Activated CD4-positive, alpha-beta memory T cell treated with anti-CD3 and anti-CD28 coated beads, Interleukin-2, amount 10 ng/mL, durations not matched to agents 7 days and 5 days (primary cell): ENCODE measurements around the gene HDAC7. TPM values are rescaled to one million over a fixed set of nuclear protein-coding genes. Genes with fewer than 3 reads are reported as not detected.

Experiments
- CTCF ChIA-PET: fragments of 350-600 bp; sonication (Branson Sonifier 250); formaldehyde crosslinking; loops from one replicate; lab custom pipeline; 2021; ENCODE audit warnings: antibody characterized with exemption, inconsistent platforms; lab: Charles Lee
- POLR2A ChIA-PET: fragments of 350-600 bp; sonication (Branson Sonifier 250); formaldehyde crosslinking; loops from one replicate; lab custom pipeline; 2021; ENCODE audit warnings: antibody characterized with exemption; lab: Charles Lee
- DNase-seq: peaks from one replicate; pipeline ENCODE4 v3.0.0-alpha.2; 2020
- H3K27ac Mint-ChIP-seq: one replicate; pipeline ENCODE4 v1.8.0; 2021; ENCODE audit warnings: mild to moderate bottlenecking, mixed read lengths
- H3K27me3 Mint-ChIP-seq: one replicate; pipeline ENCODE4 v1.8.0; 2021; ENCODE audit warnings: mixed read lengths
- H3K36me3 Mint-ChIP-seq: one replicate; pipeline ENCODE4 v1.8.0; 2021; ENCODE audit warnings: low read depth, mixed read lengths
- H3K4me1 Mint-ChIP-seq: one replicate; pipeline ENCODE4 v1.8.0; 2021; ENCODE audit warnings: mixed read lengths
- H3K4me3 Mint-ChIP-seq: one replicate; pipeline ENCODE4 v1.8.0; 2021; ENCODE audit warnings: mild to moderate bottlenecking, mixed read lengths
- H3K9me3 Mint-ChIP-seq: one replicate; pipeline ENCODE4 v1.8.0; 2021; ENCODE audit warnings: mixed read lengths
- total RNA-seq, 2 experiments: library from RNA; stranded (reverse); gene quantifications; one replicate each; pipeline ENCODE4 v1.2.3, GENCODE V29; 2021

Gene HDAC7
- total RNA-seq, 2 experiments from 2014 or later, result 315 to 328 TPM

- CTCF ChIA-PET, result interaction anchor here (0.7 to 30.7 kb wide), 21 partner anchors 8 to 362 kb away, joined by 3 to 578 read pairs (median 5); partner anchors contain the start of gene HDAC7
- Mint-ChIP-seq H3K4me1 (peaks cover 91% of the 10 kb centered on the region), H3K4me3 (peak overlapping the region; percentile 67), H3K36me3 (peaks cover 74% of the 10 kb centered on the region), H3K27me3 (no peaks in the 10 kb centered on the region), H3K27ac (peak overlapping the region; percentile 93), H3K9me3 (no peaks in the 10 kb centered on the region)
- DNase-seq, result peak; percentile 78
- POLR2A ChIA-PET, result interaction anchor here (1.2 to 37.8 kb wide), 21 partner anchors 10 to 596 kb away, joined by 3 to 1018 read pairs (median 7); partner anchors contain the start of genes ASB8, HDAC7, RAPGEF3 and RPAP3
Observed at GRCh38 chr12:47808574-47809365, 10.9 kb downstream of the HDAC7 start.

GRCh38 chr12:47808050-47808449 is 11.7 kb downstream of the HDAC7 start:
- Mint-ChIP-seq H3K27me3 (no peaks in the 10 kb centered on the region), H3K36me3 (peaks cover 74% of the 10 kb centered on the region), H3K4me3 (peak overlapping the region; percentile 67), H3K4me1 (peaks cover 93% of the 10 kb centered on the region), H3K27ac (peak overlapping the region; percentile 93), H3K9me3 (no peaks in the 10 kb centered on the region)
- CTCF ChIA-PET, result interaction anchor here (0.7 to 30.7 kb wide), 22 partner anchors 10 to 363 kb away, joined by 3 to 578 read pairs (median 4); partner anchors contain the start of genes HDAC7 and TMEM106C
- POLR2A ChIA-PET, result interaction anchor here (0.8 to 37.8 kb wide), 25 partner anchors 9 to 595 kb away, joined by 3 to 1018 read pairs (median 6); partner anchors contain the start of genes ASB8, HDAC7, RAPGEF3 and RPAP3
- peak; percentile 95 for DNase-seq

DNA sequence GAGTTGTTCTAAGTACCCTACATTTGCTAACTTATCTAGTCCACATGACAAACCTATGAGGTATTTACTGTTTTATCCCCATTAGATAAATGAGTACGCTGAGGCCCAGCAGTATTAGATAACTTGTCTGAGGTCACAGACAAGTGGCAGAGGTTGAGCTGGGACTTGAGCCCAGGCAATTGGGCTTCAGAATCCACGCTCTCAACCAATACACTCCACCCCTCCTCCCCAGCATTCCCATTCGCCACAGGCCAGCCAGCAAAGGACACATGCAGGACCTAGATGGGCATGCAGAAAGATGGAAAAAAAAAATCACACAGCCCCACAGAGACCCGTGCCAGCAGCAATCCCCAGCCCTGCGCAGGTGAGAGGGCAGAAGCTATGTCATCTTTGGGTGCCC is 12.4 kb downstream of the HDAC7 start:
- Mint-ChIP-seq H3K4me1 (peaks cover 97% of the 10 kb centered on the region), H3K27me3 (no peaks in the 10 kb centered on the region), H3K9me3 (no peaks in the 10 kb centered on the region), H3K27ac (peak overlapping the region; percentile 93), H3K36me3 (peaks cover 73% of the 10 kb centered on the region), H3K4me3 (peak overlapping the region; percentile 67)
- ChIA-PET POLR2A (interaction anchor here (0.8 to 37.8 kb wide), 22 partner anchors 9 to 591 kb away, joined by 3 to 1018 read pairs (median 7); partner anchors contain the start of genes HDAC7, RAPGEF3, RPAP3 and SLC48A1), CTCF (interaction anchor here (1.1 to 30.7 kb wide), 19 partner anchors 9 to 299 kb away, joined by 3 to 578 read pairs (median 6); partner anchors contain the start of genes HDAC7 and TMEM106C)
- DNase-seq, result no peak

GRCh38 chr12:47805417-47805816 is 14.3 kb downstream of the HDAC7 start:
- POLR2A ChIA-PET, result interaction anchor here (7.4 to 37.8 kb wide), 3 partner anchors 7 to 28 kb away, joined by 58 to 1018 read pairs (median 264); partner anchors contain the start of gene HDAC7
- CTCF ChIA-PET, result interaction anchor here (8.0 to 30.7 kb wide), 2 partner anchors 14 to 29 kb away, joined by 104 to 578 read pairs; partner anchors contain the start of gene HDAC7
- H3K4me1 Mint-ChIP-seq, result peaks cover 95% of the 10 kb centered on the region
- peaks cover 71% of the 10 kb centered on the region for H3K36me3 Mint-ChIP-seq
- DNase-seq, result no peak
- no peaks in the 10 kb centered on the region for H3K27me3 Mint-ChIP-seq
- no peak overlapping the region for H3K4me3 Mint-ChIP-seq
- no peaks in the 10 kb centered on the region for H3K9me3 Mint-ChIP-seq
- H3K27ac Mint-ChIP-seq, result peak overlapping the region; percentile 93

DNA sequence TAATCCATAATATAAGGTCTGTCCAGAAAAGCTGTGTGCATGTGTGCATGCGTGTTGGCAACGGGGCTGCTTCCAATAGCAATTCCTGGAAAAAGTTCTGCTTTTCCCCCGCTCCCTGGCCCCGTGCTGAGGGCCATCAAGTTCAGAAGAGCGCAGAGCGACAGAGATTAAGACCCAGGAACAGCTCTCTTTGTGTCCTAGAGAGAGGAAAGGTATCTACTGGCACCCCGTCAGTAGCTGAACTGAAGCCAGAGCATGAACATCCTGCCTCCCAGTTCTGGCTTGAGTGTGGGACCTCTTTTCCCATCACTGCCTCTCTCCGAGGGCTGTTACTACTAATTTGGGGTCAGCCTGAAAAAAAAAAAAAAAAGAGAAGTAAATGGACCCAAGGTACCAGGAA is 15.5 kb downstream of the HDAC7 start:
- CTCF ChIA-PET, result interaction anchor here (1.7 to 30.7 kb wide), 4 partner anchors 9 to 62 kb away, joined by 4 to 578 read pairs (median 56); partner anchors contain the start of gene HDAC7
- H3K4me1 Mint-ChIP-seq, result peaks cover 89% of the 10 kb centered on the region
- POLR2A ChIA-PET, result interaction anchor here (7.4 to 37.8 kb wide), 3 partner anchors 8 to 29 kb away, joined by 58 to 1018 read pairs (median 264); partner anchors contain the start of gene HDAC7
- peak overlapping the region; percentile 93 for H3K27ac Mint-ChIP-seq
- H3K27me3 Mint-ChIP-seq, result no peaks in the 10 kb centered on the region
- no peaks in the 10 kb centered on the region for H3K9me3 Mint-ChIP-seq
- no peak overlapping the region for H3K4me3 Mint-ChIP-seq
- peaks cover 76% of the 10 kb centered on the region for H3K36me3 Mint-ChIP-seq
- no peak for DNase-seq

DNA sequence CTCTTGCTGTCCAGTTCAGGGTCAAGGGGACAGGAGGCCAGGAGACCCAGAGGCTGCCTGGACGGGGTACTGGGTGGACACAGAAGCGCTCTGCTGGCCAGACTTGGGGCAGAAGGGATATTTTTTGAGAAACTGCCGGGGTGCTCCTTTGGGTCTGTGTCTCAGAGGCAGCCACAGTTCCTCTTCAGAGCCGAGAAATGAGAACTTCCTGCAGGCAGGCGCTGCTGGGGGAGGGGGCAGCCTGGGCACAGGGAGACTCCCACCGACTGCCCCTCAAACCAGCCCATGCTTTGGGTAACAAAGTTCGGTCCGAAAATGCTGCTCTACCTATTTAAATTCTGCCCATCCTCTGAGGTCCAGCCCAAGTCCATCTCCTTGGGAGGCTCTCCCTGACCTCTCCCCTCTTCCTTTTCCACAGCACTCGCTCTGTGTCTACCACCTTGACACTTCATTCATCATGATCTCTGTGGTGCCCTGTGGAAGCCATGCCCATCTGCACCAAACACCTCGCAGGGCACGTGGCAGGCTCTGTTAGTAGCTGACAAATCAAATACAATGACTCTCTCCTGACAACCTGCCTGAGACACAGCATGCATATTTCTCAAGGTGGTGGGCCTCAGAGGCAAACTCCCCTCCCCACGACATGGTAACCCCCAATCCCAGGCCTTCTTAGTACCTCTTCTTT is 16.4 kb downstream of the HDAC7 start:
- H3K36me3 Mint-ChIP-seq, result peaks cover 81% of the 10 kb centered on the region
- H3K4me1 Mint-ChIP-seq, result peaks cover 83% of the 10 kb centered on the region

GRCh38 chr12:47802312-47802711 is 17.4 kb downstream of the HDAC7 start:
- H3K36me3 Mint-ChIP-seq, result peaks cover 84% of the 10 kb centered on the region
- no peaks in the 10 kb centered on the region for H3K27me3 Mint-ChIP-seq
- peak overlapping the region; percentile 93 for H3K27ac Mint-ChIP-seq
- CTCF ChIA-PET, result interaction anchor here (0.9 to 30.7 kb wide), 11 partner anchors 10 to 96 kb away, joined by 3 to 578 read pairs (median 4); partner anchors contain the start of genes RPAP3 and SLC48A1
- DNase-seq, result no peak
- no peaks in the 10 kb centered on the region for H3K9me3 Mint-ChIP-seq
- POLR2A ChIA-PET, result interaction anchor here (1.2 to 37.8 kb wide), 5 partner anchors 10 to 31 kb away, joined by 3 to 1018 read pairs (median 58); partner anchors contain the start of gene HDAC7
- H3K4me3 Mint-ChIP-seq, result peak overlapping the region; percentile 43
- peaks cover 78% of the 10 kb centered on the region for H3K4me1 Mint-ChIP-seq

More for the DNA sequence above, 16.4 kb downstream of the HDAC7 start:
- CTCF ChIA-PET, result interaction anchor here (1.3 to 30.7 kb wide), 5 partner anchors 10 to 61 kb away, joined by 3 to 578 read pairs (median 8); partner anchors contain the start of gene HDAC7
- Mint-ChIP-seq H3K4me3 (peak overlapping the region; percentile 43), H3K27me3 (no peaks in the 10 kb centered on the region), H3K9me3 (no peaks in the 10 kb centered on the region), H3K27ac (peak overlapping the region; percentile 93)
- no peak for DNase-seq
- POLR2A ChIA-PET, result interaction anchor here (1.2 to 37.8 kb wide), 4 partner anchors 9 to 30 kb away, joined by 3 to 1018 read pairs (median 161); partner anchors contain the start of gene HDAC7

DNA sequence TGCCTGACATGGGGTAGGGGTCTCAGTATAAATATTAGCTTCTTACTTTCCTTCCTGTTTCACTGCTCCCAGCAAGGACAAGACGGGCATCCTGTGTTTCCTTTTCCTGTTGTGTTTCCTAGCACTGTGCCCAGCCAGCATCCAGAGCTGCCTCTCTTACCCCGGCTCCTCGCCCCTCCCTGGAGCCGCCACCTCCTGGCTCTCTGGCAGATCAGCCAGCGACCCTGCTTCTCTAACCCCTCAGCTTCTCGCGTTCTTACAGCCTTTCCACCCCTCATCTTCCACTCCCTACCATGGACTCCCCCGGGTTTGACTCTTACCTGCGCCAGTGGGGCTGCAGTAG is 17.8 kb downstream of the HDAC7 start:
- H3K36me3 Mint-ChIP-seq, result peaks cover 82% of the 10 kb centered on the region
- H3K4me3 Mint-ChIP-seq, result peak overlapping the region; percentile 43
- CTCF ChIA-PET, result interaction anchor here (0.9 to 30.7 kb wide), 11 partner anchors 10 to 161 kb away, joined by 3 to 578 read pairs (median 3); partner anchors contain the start of genes RPAP3, SLC48A1 and TMEM106C
- POLR2A ChIA-PET, result interaction anchor here (0.9 to 37.8 kb wide), 7 partner anchors 9 to 60 kb away, joined by 3 to 1018 read pairs (median 4); partner anchors contain the start of gene HDAC7
- no peak for DNase-seq
- peak overlapping the region; percentile 93 for H3K27ac Mint-ChIP-seq
- H3K9me3 Mint-ChIP-seq, result no peaks in the 10 kb centered on the region
- peaks cover 73% of the 10 kb centered on the region for H3K4me1 Mint-ChIP-seq
- H3K27me3 Mint-ChIP-seq, result no peaks in the 10 kb centered on the region

DNA sequence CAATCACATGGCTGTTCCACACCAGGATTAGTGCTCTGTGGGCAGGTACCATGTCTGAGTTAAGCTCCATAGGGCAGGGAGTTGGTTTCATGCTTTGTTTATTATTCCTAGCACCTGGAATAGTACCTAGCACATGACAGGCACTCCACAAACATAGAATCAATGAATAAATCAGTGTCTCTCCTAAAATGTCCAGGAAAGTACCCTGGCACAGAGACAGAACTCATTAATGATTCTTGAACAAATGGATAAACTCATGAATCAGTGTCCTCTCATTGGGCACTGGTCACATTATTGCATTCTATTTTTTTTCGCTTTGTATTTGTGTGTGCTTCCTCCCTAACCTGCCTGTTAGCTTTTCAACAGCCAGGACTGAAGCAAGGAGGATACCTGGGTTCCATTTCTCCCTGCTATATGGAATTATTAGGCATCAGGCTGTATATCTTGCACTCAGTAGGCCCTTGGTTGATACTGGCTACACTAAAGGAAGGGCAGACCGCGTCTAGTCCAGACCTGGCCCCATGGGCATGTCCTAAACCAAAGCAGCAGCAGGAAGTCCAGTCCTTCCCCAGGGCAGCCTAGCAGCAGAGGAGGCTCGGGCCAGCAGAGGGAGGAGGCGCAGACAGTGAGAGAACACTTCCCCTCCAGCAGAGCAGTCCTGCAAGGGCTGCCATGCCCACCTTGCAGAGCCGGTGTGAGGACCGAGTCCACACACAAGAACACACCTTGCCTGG is 18.4 kb downstream of the HDAC7 start:
- Mint-ChIP-seq H3K27me3 (no peaks in the 10 kb centered on the region), H3K27ac (peak overlapping the region; percentile 93), H3K4me1 (peaks cover 68% of the 10 kb centered on the region), H3K9me3 (no peaks in the 10 kb centered on the region), H3K4me3 (no peak overlapping the region), H3K36me3 (peaks cover 77% of the 10 kb centered on the region)
- ChIA-PET CTCF (interaction anchor here (0.9 to 30.7 kb wide), 12 partner anchors 8 to 162 kb away, joined by 3 to 578 read pairs (median 4); partner anchors contain the start of genes RPAP3, SLC48A1 and TMEM106C), POLR2A (interaction anchor here (0.9 to 37.8 kb wide), 7 partner anchors 8 to 60 kb away, joined by 3 to 1018 read pairs (median 4); partner anchors contain the start of gene HDAC7)
- no peak for DNase-seq

- Mint-ChIP-seq H3K4me1 (peaks cover 61% of the 10 kb centered on the region), H3K36me3 (peaks cover 72% of the 10 kb centered on the region), H3K9me3 (no peaks in the 10 kb centered on the region), H3K27me3 (no peaks in the 10 kb centered on the region), H3K27ac (peak overlapping the region; percentile 57), H3K4me3 (no peak overlapping the region)
- DNase-seq, result no peak
- ChIA-PET CTCF (interaction anchor here (1.0 to 30.7 kb wide), 5 partner anchors 9 to 45 kb away, joined by 3 to 578 read pairs (median 4); no protein-coding TSS in a partner anchor), POLR2A (interaction anchor here (1.0 to 37.8 kb wide), 6 partner anchors 8 to 59 kb away, joined by 3 to 1018 read pairs (median 38); partner anchors contain the start of gene HDAC7)
Observed at GRCh38 chr12:47800582-47800981, 19.1 kb downstream of the HDAC7 start.
